KG1 (cell line): Measurements from ENCODE around the gene FAIM2.

Experiments used
- DNase-seq: peaks from one replicate; lab custom pipeline; 2025; lab: John Stamatoyannopoulos, UW

FAIM2 gene

DNA sequence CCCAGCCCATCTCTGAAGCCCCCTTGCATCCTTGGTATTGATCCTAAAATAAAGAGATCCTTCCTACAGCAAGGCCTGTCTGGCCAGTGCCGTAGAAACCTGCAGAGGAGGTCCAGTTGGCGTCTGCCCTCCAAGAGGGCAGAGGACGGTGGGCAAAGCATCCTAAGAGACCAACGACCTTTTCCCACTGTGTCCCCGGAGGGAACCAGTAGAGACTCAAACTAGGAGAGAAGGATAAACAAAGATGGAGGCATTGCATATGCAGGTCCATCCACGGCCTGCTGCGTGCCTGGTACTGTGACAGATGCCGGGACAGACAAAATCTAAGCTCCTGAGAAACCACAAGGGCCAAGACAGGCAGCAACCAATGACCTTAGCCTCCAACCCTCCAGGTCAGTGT lies 79.3 kb downstream of the FAIM2 start:
- DNase-seq: no peak

DNA sequence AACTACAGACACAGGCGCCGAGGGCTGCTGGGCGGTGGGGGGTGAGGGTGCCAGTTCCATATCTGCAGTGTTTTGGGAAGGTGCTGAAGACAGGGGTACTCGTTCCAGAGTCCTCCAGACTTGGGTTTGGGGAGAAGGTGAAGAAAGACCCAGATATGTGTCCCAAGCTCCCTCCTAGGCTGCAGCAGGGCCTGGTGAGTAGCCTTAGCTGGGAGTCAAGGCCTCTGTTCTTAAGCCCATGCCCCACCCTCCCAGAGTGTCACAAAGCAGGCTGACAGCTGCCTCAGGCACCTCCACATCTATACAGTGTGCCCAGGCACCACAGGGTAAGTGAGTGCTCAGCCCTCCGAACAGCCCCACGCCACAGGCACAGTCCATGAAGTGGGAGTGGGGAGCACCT lies 79.7 kb downstream of the FAIM2 start:
- no peak for DNase-seq

DNA sequence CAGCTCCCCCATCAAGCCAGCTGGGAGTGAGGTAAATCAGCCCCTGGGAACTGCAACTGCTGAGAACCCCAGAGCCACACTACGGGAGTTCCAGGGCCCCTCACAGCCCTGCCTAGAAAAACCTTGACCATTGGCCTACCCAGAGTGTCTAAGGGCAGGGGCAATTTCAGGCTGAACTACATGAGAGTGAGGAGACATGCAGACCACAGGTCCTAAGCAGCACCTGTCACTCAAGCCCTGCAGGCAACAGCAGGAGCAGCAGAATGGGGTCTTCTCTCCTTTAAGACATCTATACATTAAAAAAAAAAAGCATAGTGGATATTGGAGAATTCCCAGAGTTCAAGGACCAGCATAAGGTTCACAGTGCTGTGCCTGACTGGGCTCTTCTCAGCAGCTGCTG lies 80.3 kb downstream of the FAIM2 start:
- DNase-seq: no peak

DNA sequence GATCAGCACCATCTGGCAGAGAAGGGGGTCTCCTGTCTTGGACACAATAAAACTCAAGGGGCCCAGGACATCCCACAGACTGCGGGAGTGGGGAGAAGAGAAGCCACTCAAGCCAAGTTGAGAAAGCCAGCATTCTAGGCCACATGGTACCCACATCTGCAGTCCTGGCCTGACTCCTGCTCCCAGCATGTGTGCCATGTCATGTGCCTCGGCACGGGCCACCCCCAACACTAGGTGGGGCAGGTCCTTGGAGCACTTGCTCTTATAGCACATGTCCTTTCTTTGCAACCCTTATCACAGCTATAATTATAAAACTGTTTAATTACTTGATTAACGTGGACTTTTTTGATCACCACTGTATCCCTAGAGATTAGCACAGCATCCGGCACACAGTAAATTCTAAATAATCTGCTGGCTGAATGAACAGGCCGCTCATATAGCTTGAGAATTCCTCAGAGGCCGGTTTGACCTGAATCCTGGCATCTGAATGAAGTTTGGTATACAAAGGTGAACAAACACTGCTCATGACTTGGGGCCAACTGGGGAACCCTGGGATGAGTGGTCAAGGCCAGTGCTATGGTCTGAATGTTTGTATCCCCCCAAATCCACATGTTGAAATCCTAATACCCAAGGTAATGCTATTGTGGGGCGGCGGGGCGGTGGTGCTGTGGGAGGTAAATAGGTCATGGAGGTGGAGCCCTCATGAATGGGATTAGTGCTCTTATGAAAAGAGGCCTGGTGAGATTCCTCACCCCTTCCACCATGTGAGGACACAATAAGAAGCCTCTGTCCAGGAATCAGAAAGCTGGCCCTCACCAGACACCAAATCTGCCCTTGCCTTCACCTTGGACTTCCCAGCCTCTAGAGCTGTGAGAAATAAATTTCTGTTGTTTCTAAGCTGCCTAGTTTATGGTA lies 82.1 kb downstream of the FAIM2 start:
- DNase-seq: no peak

DNA sequence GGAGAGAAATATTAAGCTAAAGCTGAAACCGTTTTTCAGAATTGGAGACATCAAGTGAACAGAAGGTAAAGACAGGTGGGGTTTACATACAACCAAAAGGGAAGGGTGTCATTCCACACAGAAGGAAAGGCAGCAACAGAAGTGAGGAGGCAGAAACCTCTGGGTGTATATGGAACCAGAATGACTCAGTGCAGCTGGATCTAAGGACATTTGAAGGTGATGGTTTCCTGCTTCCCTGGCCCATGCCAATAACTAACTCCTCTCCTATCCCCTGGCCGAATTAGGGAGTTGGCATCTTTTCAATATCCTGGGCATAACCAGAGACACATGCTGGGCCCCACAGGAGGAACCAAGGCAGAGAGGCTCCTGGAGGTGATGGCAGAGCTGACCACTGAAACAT lies 83.9 kb downstream of the FAIM2 start:
- DNase-seq: no peak

- DNase-seq: no peak
Observed at GRCh38 chr12:49818241-49818895, 85.3 kb downstream of the FAIM2 start.
